GM23248 (cell line): ENCODE data around the gene AUP1. TPM values are rescaled to one million over a fixed set of nuclear protein-coding genes. Genes with fewer than 3 reads are reported as not detected.
"Not testable (repeated sequence)": the region's sequence is repeated elsewhere in the genome, so short reads cannot be mapped to it uniquely, and the experiment has no call there.

Source experiments
- DNase-seq: peaks from one replicate; pipeline ENCODE4 v3.0.0-alpha.2; 2015
- H2AFZ ChIP-seq: fragments of 200-600 bp; sonication (generic); 2 replicates; pipeline ENCODE4 v1.6.1; 2016; ENCODE audit warnings: antibody characterized with exemption
- H3F3A ChIP-seq: fragments of 200-600 bp; sonication (generic); 2 replicates; pipeline ENCODE4 v1.6.1; 2016; ENCODE audit warnings: mild to moderate bottlenecking, antibody characterized with exemption, mixed run types; ENCODE audit not compliant: insufficient read depth
- H3K27ac ChIP-seq: fragments of 200-600 bp; sonication (generic); 2 replicates; pipeline ENCODE4 v1.5.1; 2016; ENCODE audit warnings: mild to moderate bottlenecking
- H3K27me3 ChIP-seq: fragments of 200-600 bp; sonication (generic); replicated peaks from 2 replicates; pipeline ENCODE4 v1.6.1; 2016; ENCODE audit warnings: mild to moderate bottlenecking; ENCODE audit not compliant: insufficient read depth
- H3K36me3 ChIP-seq: fragments of 200-600 bp; sonication (generic); 2 replicates; pipeline ENCODE4 v1.6.1; 2016; ENCODE audit warnings: low read depth, mild to moderate bottlenecking
- H3K4me1 ChIP-seq: fragments of 200-600 bp; sonication (generic); 2 replicates; pipeline ENCODE4 v1.6.1; 2016; ENCODE audit warnings: mild to moderate bottlenecking; ENCODE audit not compliant: insufficient read depth
- H3K4me2 ChIP-seq: fragments of 200-600 bp; sonication (generic); one replicate; pipeline ENCODE4 v1.6.1; 2016; ENCODE audit warnings: mild to moderate bottlenecking; ENCODE audit not compliant: unreplicated experiment
- H3K4me3 ChIP-seq: fragments of 200-600 bp; sonication (generic); 2 replicates; pipeline ENCODE4 v1.5.1; 2016; ENCODE audit warnings: mild to moderate bottlenecking
- H3K79me2 ChIP-seq: fragments of 200-600 bp; sonication (generic); 2 replicates; pipeline ENCODE4 v1.6.1; 2016; ENCODE audit warnings: mild to moderate bottlenecking; ENCODE audit not compliant: insufficient read depth
- H3K9ac ChIP-seq: fragments of 200-600 bp; sonication (generic); 2 replicates; pipeline ENCODE4 v1.6.1; 2016; ENCODE audit warnings: mild to moderate bottlenecking
- H3K9me2 ChIP-seq: fragments of 200-600 bp; sonication (generic); 2 replicates; pipeline ENCODE4 v1.6.1; 2016; ENCODE audit warnings: mixed run types, mild to moderate bottlenecking, moderate library complexity; ENCODE audit not compliant: insufficient read depth
- H3K9me3 ChIP-seq: fragments of 200-600 bp; sonication (generic); one replicate; pipeline ENCODE4 v1.6.1; 2017; ENCODE audit warnings: low read depth
- H4K20me1 ChIP-seq: fragments of 200-600 bp; sonication (generic); 2 replicates; pipeline ENCODE4 v1.6.0; 2016; ENCODE audit not compliant: insufficient read depth
- EZH2 ChIP-seq: fragments of 200-600 bp; sonication (generic); IDR thresholded peaks from 2 replicates; pipeline ENCODE4 v1.6.1; 2018; ENCODE audit warnings: antibody characterized with exemption, mild to moderate bottlenecking; ENCODE audit not compliant: insufficient read depth, poor library complexity, severe bottlenecking
- EZH2phosphoT487 ChIP-seq: fragments of 200-600 bp; sonication (generic); IDR thresholded peaks from 2 replicates; pipeline ENCODE4 v1.6.1; 2018; ENCODE audit warnings: antibody characterized with exemption, moderate library complexity, mild to moderate bottlenecking, low read depth; ENCODE audit not compliant: insufficient read depth
- WGBS, 2 experiments: methylation state at CpG; one replicate each; pipeline ENCODE4 v1.1.6; 2015 to 2017; ENCODE audit warnings: low lambda C conversion rate in 2 of 2, low coverage in 1 of 2; ENCODE audit errors: missing lambda C conversion rate in 2 of 2; 5-methylcytosine and 5-hydroxymethylcytosine counted together
- in situ Hi-C: fragments of 300-500 bp; cut with MboI; formaldehyde crosslinking; loops from 2 replicates; pipeline ENCODE4 v1.15.0; 2020
- polyA plus RNA-seq: library from polyadenylated mRNA; unstranded; fragments of >200 nt; fragmentation: Nextera tagmentation; extraction: Ambion mirVana; gene quantifications from 2 replicates; pipeline ENCODE4 v1.2.1, GENCODE V29; 2016
- total RNA-seq: library from RNA; depleted of rRNA; stranded (reverse); fragments of >200 nt; shearing (Covaris generic); gene quantifications from 2 replicates; pipeline ENCODE4 v1.2.3, GENCODE V29; 2014

AUP1 gene
- total and polyA plus RNA-seq, 2 experiments from 2014 or later: 119 to 122 TPM

DNA sequence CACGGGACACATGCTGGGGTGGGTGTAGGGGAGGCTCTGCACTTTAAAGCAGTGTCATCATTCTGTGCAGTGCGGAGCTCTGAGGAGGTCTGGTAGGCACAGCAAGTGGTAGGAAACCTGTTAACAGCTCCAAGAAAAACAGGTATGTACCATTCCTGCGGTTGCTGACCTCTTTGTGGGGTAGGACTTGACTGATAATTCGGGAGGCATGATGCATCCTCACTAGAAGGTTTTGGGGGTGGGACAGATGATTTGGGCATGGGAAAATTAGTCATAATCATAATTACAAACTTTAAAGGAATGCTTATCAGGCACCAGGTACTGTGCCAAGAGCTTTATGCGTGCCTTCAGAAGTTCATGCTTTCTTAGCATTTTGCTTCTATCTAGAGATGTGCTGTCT is 34.7 kb upstream of the AUP1 start:
- H3K36me3 ChIP-seq: no peaks in the 10 kb centered on the region
- no peak overlapping the region for H2AFZ ChIP-seq
- peak; percentile 68 for DNase-seq
- H3K79me2 ChIP-seq: no peaks in the 10 kb centered on the region
- H3K9ac ChIP-seq: no peak overlapping the region
- 37 to 46% methylated on average over 5 of the region's 5 CpGs for WGBS, 2 experiments
- H3K27me3 ChIP-seq: no peaks in the 10 kb centered on the region
- TF ChIP-seq EZH2: no peak
- peak overlapping the region; percentile 9 for H3K4me2 ChIP-seq
- H3K27ac ChIP-seq: peak overlapping the region; percentile 49
- H3K4me1 ChIP-seq: peaks cover 54% of the 10 kb centered on the region
- no peaks in the 10 kb centered on the region for H3K9me2 ChIP-seq
- no peaks in the 10 kb centered on the region for H3K9me3 ChIP-seq
- in situ Hi-C loops: no loop called here
- H4K20me1 ChIP-seq: no peaks in the 10 kb centered on the region
- H3K4me3 ChIP-seq: no peak overlapping the region
- peaks cover 49% of the 10 kb centered on the region for H3F3A ChIP-seq

DNA sequence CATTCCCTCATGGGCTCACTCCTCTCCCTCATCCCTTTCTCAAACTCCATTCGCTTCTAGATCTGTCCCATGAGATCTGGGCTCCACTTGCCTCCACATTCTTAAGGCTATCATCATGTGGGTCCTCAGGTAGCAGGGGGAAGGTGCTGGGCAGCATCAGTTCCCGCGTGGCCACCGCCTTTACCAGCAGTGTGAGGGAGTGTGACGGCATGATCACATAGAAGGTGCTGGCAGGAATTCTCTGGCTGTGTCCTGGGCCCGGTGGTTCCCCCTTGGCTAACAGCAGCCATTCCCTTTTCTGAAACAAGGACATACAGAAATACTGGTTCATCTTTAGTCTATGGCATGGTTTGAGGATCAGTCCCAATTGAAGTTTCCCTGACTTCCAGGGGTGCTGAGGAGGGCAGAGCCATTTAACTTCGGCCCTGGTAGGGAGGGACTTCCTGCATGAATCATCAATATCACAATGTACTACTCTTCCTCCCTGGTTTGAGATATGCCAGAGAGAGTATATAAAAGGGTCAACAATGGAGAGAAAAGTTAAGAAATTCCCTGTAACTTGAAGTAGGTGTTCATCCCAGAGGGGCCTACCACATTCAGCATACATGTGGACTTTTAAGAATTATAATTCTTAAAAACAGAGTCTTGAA is 32.7 kb upstream of the AUP1 start:
- Histone ChIP-seq H3K36me3 (no peaks in the 10 kb centered on the region), H3K4me3 (no peak overlapping the region), H3K27ac (no peak overlapping the region), H3K9me2 (no peaks in the 10 kb centered on the region), H3K9me3 (no peaks in the 10 kb centered on the region), H3K79me2 (no peaks in the 10 kb centered on the region), H4K20me1 (no peaks in the 10 kb centered on the region), H3K4me2 (no peak overlapping the region), H2AFZ (no peak overlapping the region), H3K4me1 (peaks cover 36% of the 10 kb centered on the region), H3K9ac (no peak overlapping the region), H3K27me3 (no peaks in the 10 kb centered on the region), H3F3A (peaks cover 31% of the 10 kb centered on the region)
- WGBS, 2 experiments: 77 to 83% methylated on average over 7 of the region's 7 CpGs
- TF ChIP-seq EZH2 (no peak), EZH2phosphoT487 (no peak)
- peak; percentile 19 for DNase-seq
- in situ Hi-C loops: no loop called here

DNA sequence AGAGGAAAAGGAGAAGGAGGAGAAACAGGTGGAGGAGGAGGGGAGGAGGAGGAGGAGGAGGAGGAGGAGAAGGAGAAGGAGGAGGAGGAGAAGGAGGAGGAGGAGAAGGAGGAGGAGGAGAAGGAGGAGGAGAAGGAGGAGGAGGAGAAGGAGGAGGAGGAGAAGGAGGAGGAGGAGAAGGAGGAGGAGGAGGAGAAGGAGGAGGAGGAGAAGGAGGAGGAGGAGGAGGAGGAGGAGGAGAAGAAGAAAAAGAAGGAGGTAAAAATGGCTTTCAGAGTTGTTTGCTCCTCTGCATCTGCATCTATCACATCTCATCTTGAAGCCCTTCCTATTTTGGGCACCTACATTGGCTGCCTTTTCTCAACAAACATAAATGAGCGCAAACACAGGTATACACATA is 31.5 kb upstream of the AUP1 start:
- H3K4me1 ChIP-seq: peaks cover 26% of the 10 kb centered on the region
- H3K79me2 ChIP-seq, H3K36me3 ChIP-seq, H3K4me2 ChIP-seq, H3K9ac ChIP-seq, in situ Hi-C loops, H3K27me3 ChIP-seq, H3K9me2 ChIP-seq, DNase-seq, H3K9me3 ChIP-seq, H4K20me1 ChIP-seq, H3K4me3 ChIP-seq, H2AFZ ChIP-seq, H3K27ac ChIP-seq: not testable (repeated sequence)
- peaks cover 23% of the 10 kb centered on the region for H3F3A ChIP-seq
- WGBS, 2 experiments: 95 to 100% methylated on average over 1 of the region's 1 CpG

DNA sequence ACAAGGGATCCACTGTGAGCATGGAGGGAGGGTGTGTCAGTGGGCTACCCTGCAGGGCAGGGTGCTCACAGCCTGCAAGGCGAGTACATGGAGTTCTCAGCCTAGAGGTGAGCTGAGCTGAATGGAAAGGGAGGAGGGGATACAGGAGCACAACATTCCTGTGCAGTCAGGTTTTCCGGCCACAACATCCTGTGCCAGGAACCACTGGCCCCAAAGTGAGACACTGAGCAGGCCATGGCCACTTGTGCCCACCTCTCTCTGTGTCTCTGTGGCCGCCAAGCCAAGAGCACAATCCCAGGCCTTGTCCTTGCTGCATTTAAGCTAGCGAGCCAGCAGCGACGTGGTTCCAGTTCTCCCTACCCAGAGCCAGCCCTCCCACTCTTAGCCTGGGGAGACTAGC is 31.1 kb upstream of the AUP1 start:
- Histone ChIP-seq H3K27ac (no peak overlapping the region), H2AFZ (no peak overlapping the region), H3K9me3 (no peaks in the 10 kb centered on the region), H3K9me2 (no peaks in the 10 kb centered on the region), H3K4me2 (no peak overlapping the region), H3K36me3 (no peaks in the 10 kb centered on the region), H4K20me1 (no peaks in the 10 kb centered on the region), H3K4me3 (no peak overlapping the region), H3K9ac (no peak overlapping the region), H3K4me1 (peaks cover 22% of the 10 kb centered on the region), H3K27me3 (no peaks in the 10 kb centered on the region), H3K79me2 (peaks cover 3% of the 10 kb centered on the region; the same call in 1 of the 2 replicates), H3F3A (peaks cover 20% of the 10 kb centered on the region)
- peak; percentile 15 for DNase-seq
- TF ChIP-seq EZH2 (no peak), EZH2phosphoT487 (no peak)
- in situ Hi-C loops: no loop called here
- 80 to 81% methylated on average over 6 of the region's 6 CpGs for WGBS, 2 experiments

DNA sequence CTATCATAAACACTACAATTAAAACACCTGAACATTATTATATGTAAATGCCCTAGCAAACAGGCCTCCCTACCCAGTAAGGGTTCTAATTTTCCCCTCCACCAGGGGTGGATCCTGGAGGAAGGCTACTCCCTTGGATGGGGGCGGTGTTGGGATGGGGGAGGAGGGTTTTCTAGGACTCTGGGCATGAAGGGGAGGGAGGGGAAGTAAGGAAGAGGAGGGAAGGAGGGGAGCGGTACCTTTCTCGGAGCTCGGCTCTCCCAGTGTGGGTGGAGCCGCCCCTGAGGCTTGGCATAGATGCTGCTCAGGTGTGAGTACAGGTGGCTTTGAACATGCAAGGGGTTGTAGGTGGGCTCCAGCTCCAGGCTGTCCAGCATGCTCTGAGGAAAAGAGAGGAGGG is 30.4 kb upstream of the AUP1 start:
- H4K20me1 ChIP-seq: no peaks in the 10 kb centered on the region
- no peaks in the 10 kb centered on the region for H3K27me3 ChIP-seq
- no peak overlapping the region for H3K4me3 ChIP-seq
- in situ Hi-C loops: no loop called here
- no peak overlapping the region for H3K27ac ChIP-seq
- no peak overlapping the region for H2AFZ ChIP-seq
- no peak overlapping the region for H3K9ac ChIP-seq
- WGBS, 2 experiments: 34 to 45% methylated on average over 3 to 5 of the region's 5 CpGs
- peaks cover 16% of the 10 kb centered on the region for H3F3A ChIP-seq
- peaks cover 10% of the 10 kb centered on the region; the same call in 1 of the 2 replicates for H3K79me2 ChIP-seq
- H3K4me2 ChIP-seq: no peak overlapping the region
- DNase-seq: no peak
- no peaks in the 10 kb centered on the region for H3K9me3 ChIP-seq
- TF ChIP-seq EZH2phosphoT487 (no peak), EZH2 (no peak)
- no peaks in the 10 kb centered on the region for H3K36me3 ChIP-seq
- H3K9me2 ChIP-seq: no peaks in the 10 kb centered on the region
- H3K4me1 ChIP-seq: peaks cover 18% of the 10 kb centered on the region
